Upper lobe of right lung (tissue), 1 donor: ENCODE results near the gene NBPF1. TPM values are rescaled to one million over a fixed set of nuclear protein-coding genes. Genes with fewer than 3 reads are reported as not detected.
A peak's percentile ranks its signal among the peaks of the same experiment; 100 is the strongest.
"Not testable (repeated sequence)": the region's sequence is repeated elsewhere in the genome, so short reads cannot be mapped to it uniquely, and the experiment has no call there.

Experiments used
- ATAC-seq: fragments of 200-7000 bp; cut with Tn5 transposase; one replicate; pipeline ENCODE4 v1.9.1; 2020; ENCODE audit warnings: mild to moderate bottlenecking, moderate library complexity
- DNase-seq: peaks from one replicate; pipeline ENCODE4 v3.0.0-alpha.2; 2020
- H3K27ac ChIP-seq: fragments of 200-600 bp; one replicate; pipeline ENCODE4 v1.8.0; 2022
- H3K27me3 ChIP-seq: fragments of 200-600 bp; one replicate; pipeline ENCODE4 v1.8.0; 2022; ENCODE audit warnings: mild to moderate bottlenecking
- H3K36me3 ChIP-seq: fragments of 200-600 bp; one replicate; pipeline ENCODE4 v1.8.0; 2022
- H3K4me1 ChIP-seq: fragments of 200-600 bp; one replicate; pipeline ENCODE4 v1.8.0; 2022
- H3K4me3 ChIP-seq: fragments of 200-600 bp; one replicate; pipeline ENCODE4 v1.8.0; 2022; ENCODE audit warnings: mild to moderate bottlenecking
- H3K9me3 ChIP-seq: fragments of 200-600 bp; one replicate; pipeline ENCODE4 v1.8.0; 2022
- CTCF ChIP-seq: fragments of 200-600 bp; IDR thresholded peaks from one replicate; pipeline ENCODE4 v1.8.0; 2022; ENCODE audit warnings: antibody characterized with exemption
- intact Hi-C: fragments of 100-400 bp; cut with DNase I; formaldehyde crosslinking; loops from one replicate; pipeline ENCODE4 v1.11.0; 2022
- total RNA-seq: library from RNA; stranded (reverse); fragmentation: NEBNext Ultra II Directional; extraction: Animal tissue kit (Norgen Biotek cat#: 25700); gene quantifications from one replicate; pipeline ENCODE4 v1.2.1, GENCODE V29; 2021
- donor health status: DM: no; HTN: yes; CAD: no; lungs with severe emphysema.

Gene NBPF1
- total RNA-seq, 1 donor from 2014 or later = 31.2 TPM

GRCh38 chr1:16521288-16521583, 92.1 kb downstream of the NBPF1 start:
- no peaks in the 10 kb centered on the region for H3K36me3 ChIP-seq
- peaks cover 14% of the 10 kb centered on the region for H3K27me3 ChIP-seq
- DNase-seq (no peak), ATAC-seq (no peak)
- no peaks in the 10 kb centered on the region for H3K9me3 ChIP-seq
- no peak overlapping the region for H3K27ac ChIP-seq
- H3K4me3 ChIP-seq = no peak overlapping the region
- no peak for TF ChIP-seq CTCF
- H3K4me1 ChIP-seq = no peaks in the 10 kb centered on the region
- intact Hi-C loops = no loop called here

DNA sequence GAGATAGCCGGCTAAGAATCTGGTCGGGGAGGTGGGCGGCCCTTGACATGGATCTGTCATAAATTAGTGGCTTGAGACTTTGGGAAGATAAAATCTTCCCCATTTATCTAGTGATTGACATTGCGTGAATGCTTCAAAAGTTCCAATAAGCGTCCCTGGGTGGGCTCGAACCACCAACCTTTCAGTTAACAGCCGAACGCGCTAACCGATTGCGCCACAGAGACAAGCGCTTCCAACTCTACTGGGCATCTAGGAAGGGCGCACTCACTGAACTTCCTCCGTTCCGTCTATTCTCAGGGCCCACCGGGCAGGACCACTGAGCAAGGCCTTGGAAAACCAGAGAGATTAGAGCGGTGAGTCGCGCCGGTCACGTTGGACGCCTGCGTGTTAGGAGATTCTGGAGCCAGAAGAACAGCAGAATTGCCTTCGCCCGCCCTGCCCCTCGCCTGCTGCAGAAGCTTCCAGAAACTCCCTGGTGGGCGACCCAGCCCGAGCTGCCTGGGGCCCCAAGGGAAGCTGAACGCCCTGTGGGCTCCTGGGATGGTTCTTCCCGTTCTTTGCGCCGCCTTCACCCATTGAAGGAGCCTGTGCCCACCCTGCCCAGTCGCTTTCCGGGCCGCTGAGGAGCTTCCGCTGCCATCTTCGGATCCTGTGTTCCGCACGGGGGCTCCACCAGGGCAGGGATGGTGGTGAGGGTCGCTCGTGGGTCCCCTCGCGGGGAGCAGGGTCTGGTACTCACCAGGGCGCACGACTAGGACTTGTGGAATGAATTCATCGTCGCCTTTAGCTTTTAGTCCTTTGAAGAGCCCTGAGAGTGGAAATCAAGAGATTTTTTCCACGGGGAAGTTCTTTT, 92.7 kb downstream of the NBPF1 start:
- ATAC-seq, H3K36me3 ChIP-seq, H3K27ac ChIP-seq, H3K4me1 ChIP-seq, H3K4me3 ChIP-seq, intact Hi-C loops, H3K9me3 ChIP-seq, DNase-seq: not testable (repeated sequence)
- H3K27me3 ChIP-seq = peaks cover 14% of the 10 kb centered on the region

DNA sequence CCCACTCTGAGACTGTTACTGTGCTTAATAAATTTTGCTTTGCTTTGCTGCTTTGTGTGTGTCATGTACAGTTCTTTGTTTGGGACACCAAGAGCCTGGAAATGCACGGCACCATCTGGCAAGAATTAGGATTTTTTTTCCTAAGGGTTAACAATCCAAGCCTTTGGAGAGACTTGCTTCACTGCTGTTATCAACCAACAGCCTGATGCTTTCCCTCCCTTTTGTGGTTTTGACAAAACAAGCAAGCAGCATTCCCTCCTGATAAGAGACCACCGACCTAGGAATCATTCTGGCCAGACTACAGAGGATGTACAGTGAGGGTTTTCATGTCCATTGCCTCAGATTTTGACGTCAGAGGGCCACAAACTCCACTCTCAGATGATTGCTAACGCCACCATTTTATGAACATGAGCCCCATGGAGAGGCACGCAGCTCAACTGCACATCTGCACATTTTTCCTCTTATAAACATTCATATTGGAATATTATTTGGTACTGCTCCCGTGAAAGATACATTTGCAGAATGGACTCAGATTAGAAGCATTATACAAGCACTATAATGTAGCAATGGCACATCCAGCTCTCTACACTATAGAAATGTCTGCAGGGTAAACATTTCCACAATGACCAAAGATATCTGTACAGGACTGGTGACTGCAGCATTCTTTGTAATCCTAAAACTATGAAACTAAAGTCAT, 94.0 kb downstream of the NBPF1 start:
- intact Hi-C loops, ATAC-seq, H3K4me1 ChIP-seq, DNase-seq, H3K27ac ChIP-seq, H3K4me3 ChIP-seq, H3K9me3 ChIP-seq, H3K36me3 ChIP-seq: not testable (repeated sequence)
- peaks cover 14% of the 10 kb centered on the region for H3K27me3 ChIP-seq

DNA sequence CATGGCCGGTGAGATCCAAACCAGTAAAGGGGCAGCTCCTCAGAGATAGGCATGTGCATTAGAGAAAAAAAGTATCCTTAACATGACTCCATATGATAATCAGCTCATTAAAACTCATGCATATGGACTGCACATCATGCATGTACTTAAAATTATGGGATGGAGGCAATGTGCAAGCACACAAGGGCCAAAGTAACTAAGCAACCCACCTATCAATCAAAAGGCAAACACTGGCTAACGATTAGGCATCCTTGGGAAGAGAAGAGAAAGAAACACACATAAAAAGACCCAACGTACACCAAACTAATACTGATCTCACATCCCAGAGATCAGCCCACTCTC, 94.5 kb downstream of the NBPF1 start:
- H3K9me3 ChIP-seq, H3K4me1 ChIP-seq, H3K36me3 ChIP-seq, H3K4me3 ChIP-seq, ATAC-seq, intact Hi-C loops, DNase-seq, H3K27ac ChIP-seq: not testable (repeated sequence)
- peaks cover 14% of the 10 kb centered on the region for H3K27me3 ChIP-seq

DNA sequence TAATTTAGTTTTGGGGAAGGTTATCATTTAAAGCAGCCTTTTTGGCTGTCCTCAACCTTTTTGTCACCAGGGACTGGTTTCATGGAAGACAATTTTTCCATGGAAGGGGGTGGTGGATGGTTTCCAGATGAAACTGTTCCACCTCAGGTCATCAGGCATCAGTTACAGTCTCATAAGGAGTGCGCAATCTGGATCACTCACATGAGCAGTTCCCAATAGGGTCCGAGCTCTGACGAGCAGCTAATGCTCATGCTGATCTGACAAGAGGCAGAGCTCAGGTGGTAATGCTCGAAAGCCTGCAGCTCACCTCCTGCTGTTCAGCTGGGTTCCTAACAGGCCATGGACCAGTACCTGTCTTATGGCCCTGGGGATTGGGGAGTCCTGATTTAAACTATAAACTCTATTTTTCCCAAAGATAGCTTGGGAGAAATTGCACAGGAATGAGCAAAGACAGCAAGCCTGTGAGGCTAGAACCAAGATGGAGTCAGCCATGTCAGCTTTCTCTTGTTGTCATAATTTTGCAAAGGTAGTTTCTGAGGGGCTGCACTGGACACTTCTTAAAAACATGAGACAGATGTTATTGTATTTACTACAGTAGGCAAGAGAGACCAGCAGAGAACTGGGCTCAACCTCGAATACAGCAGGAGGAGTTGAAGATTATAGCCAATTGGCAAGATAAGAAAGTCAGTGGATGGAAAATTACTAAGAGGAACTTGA, 96.5 kb downstream of the NBPF1 start:
- H3K9me3 ChIP-seq, H3K4me1 ChIP-seq, ATAC-seq, intact Hi-C loops, H3K36me3 ChIP-seq, H3K4me3 ChIP-seq, H3K27ac ChIP-seq, DNase-seq: not testable (repeated sequence)
- peaks cover 14% of the 10 kb centered on the region for H3K27me3 ChIP-seq

DNA sequence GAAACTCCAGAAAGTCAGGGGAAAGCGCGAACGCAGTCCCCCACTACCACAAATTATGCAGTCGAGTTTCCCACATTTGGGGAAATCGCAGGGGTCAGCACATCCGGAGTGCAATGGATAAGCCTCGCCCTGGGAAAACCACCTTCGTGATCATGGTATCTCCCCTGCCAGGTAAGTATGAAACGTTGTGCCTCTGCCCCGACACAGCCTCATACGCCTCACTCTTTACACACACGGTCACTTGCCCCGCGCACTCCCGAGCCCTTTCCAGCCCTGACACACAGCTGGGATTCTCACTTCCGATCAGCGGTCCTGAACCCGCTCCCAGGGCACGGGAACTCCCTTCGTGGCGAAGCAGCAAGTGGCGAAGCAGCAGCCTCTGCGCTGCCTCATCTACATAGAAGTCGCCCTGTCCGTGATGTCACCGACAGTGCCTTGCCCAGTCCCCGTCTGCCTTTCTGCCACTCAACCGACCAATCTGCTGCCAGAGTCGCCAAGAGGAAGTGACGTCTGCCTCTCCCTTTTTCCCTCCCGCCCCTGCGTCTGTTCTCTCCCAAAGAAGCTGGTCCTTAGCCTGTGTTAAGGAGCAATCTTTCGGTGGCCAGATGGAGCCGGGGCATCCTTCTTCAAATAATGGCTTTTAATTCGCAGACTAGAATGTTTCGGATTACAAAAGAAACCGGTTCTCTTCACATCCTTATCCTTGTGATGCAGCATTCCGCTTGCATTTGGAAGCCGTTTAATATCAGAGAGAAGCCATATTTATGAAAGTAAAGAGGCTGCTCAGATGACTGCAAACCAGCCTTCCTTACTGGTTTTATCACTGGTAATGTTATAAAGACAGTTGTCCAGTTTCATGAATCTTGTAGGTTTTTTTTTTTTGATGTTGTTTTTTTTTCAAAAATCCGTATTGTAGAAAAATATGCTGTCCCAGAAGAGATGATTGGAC, 99.0 kb downstream of the NBPF1 start, which contains the start of gene RNU1-1:
Gene RNU1-1, minus strand, starts transcription at position 179 of the 949 bp plus-strand sequence.
- H3K36me3 ChIP-seq, H3K27me3 ChIP-seq, H3K9me3 ChIP-seq, intact Hi-C loops, H3K4me1 ChIP-seq: not testable (repeated sequence)
- Histone ChIP-seq H3K27ac (peak within 1 kb of the TSS; percentile 90), H3K4me3 (peak within 1 kb of the TSS; percentile 43)
- peak; percentile 88 for DNase-seq
- ATAC-seq = peak; percentile 58

- DNase-seq, H3K27me3 ChIP-seq, H3K9me3 ChIP-seq, H3K36me3 ChIP-seq, H3K4me1 ChIP-seq, intact Hi-C loops: not testable (repeated sequence)
- Histone ChIP-seq H3K27ac (peak overlapping the region; percentile 75), H3K4me3 (peak overlapping the region; percentile 23)
- peak; percentile 98 for ATAC-seq
Observed at GRCh38 chr1:16513412-16514106, 99.8 kb downstream of the NBPF1 start.

- DNase-seq, ATAC-seq, H3K27me3 ChIP-seq, H3K4me1 ChIP-seq, intact Hi-C loops, H3K9me3 ChIP-seq, H3K36me3 ChIP-seq, H3K4me3 ChIP-seq: not testable (repeated sequence)
- peak overlapping the region; percentile 3 for H3K27ac ChIP-seq
Observed at GRCh38 chr1:16512624-16513411, 100.5 kb downstream of the NBPF1 start.

Other genes with a start within 250 kb of the NBPF1 start
- 110 TPM for gene SZRD1, start 246.3 kb downstream of the NBPF1 start, total RNA-seq
- not detected for gene SPATA21, start 176.1 kb downstream of the NBPF1 start, total RNA-seq
- 78.1 TPM for gene NECAP2, start 172.8 kb downstream of the NBPF1 start, total RNA-seq
- gene RNU1-1, start 99.3 kb downstream of the NBPF1 start, total RNA-seq = 6,622 TPM
- 6,622 TPM for gene RNU1-3, start 53.4 kb upstream of the NBPF1 start, total RNA-seq
- gene RNU1-4, start 127.0 kb upstream of the NBPF1 start, total RNA-seq = 6,622 TPM